GM21786 (cell line): ENCODE results near the gene ANKRD45.
"Not testable (repeated sequence)": the region's sequence is repeated elsewhere in the genome, so short reads cannot be mapped to it uniquely, and the experiment has no call there.

Experiments used
- ATAC-seq: cut with Tn5 transposase; IDR thresholded peaks from one replicate; pipeline ENCODE4 v1.9.1; 2021; ENCODE audit not compliant: unreplicated experiment

The ANKRD45 gene

GRCh38 chr1:173669491-173669941 lies at the start of gene ANKRD45:
Gene ANKRD45 (minus strand): TSS chr1:173669851. CDS start chr1:173659418, 10,433 bp downstream.
- no peak for ATAC-seq

- ATAC-seq = no peak
These were observed 47.6 kb upstream of the ANKRD45 start for GRCh38 chr1:173717238-173717637.

GRCh38 chr1:173715538-173715844 lies 45.8 kb upstream of the ANKRD45 start:
- no peak for ATAC-seq

DNA sequence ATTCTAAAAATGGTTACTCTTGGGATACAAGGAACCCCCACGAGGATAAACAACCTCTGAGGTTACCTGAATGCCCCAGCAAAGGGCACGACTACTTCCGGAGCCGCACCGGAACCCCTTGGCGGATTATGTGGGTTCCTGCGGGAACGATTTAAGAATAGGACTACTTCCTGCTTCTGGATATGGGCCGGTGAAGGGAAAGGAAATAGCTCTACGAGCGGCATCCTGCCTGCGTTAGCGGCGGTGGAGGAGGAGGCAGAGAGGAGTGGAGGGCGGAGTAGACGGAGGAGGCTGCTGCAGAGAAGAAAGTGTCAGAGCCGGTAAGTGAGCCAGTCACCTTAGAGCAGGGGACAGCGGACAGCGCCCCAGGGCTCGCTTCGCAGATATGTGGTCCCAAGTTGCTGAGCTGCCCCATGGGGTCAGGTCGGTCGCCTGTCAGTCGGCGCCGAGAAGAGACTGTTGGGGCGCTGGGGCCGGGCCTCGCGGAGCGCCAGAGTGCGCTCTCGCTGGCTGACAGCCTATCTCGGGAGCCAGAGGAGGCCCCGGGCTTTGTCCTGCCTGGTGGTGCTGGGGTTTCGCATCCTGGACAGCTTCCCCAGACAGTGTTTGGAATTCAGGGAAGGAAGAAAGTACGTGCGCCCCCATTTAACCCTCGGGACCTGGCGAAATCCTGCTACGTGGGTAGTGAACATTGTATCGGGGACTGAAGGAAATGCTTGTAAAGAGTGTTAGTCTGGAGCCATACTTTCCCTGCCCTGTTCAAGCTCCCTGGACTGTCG lies 45.3 kb upstream of the ANKRD45 start, which contains the start of gene KLHL20:
KLHL20 (plus strand) TSS at position 223 of the 779 bp plus-strand sequence. CDS start 1,063 bp downstream, outside the sequence.
- peak; percentile 97 for ATAC-seq

- ATAC-seq = no peak
These were observed 44.7 kb upstream of the ANKRD45 start for GRCh38 chr1:173714441-173714758.

DNA sequence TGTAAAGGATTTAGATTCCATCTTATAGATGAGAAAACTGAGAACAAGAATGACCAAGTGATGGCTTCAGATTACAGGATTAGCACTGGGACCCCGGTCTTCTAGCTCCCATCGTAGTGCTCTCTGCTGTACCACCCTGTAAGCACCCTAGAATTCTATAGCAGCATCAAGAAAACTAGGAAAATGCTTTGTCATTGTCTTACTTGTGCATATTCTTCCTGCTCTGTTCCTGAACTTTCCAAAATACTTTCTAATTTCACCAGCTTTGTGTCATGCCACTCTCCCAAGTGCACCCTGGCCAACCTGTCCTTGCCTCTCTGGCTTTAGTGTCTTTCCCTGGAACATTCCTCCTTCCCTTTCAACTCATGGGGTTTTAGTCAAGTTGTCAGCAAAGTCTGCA lies 39.1 kb upstream of the ANKRD45 start:
- no peak for ATAC-seq

GRCh38 chr1:173705117-173705516 lies 35.5 kb upstream of the ANKRD45 start:
- no peak for ATAC-seq

GRCh38 chr1:173702736-173703135 lies 33.1 kb upstream of the ANKRD45 start:
- no peak for ATAC-seq

GRCh38 chr1:173701299-173701698 lies 31.6 kb upstream of the ANKRD45 start:
- not testable (repeated sequence) for ATAC-seq

DNA sequence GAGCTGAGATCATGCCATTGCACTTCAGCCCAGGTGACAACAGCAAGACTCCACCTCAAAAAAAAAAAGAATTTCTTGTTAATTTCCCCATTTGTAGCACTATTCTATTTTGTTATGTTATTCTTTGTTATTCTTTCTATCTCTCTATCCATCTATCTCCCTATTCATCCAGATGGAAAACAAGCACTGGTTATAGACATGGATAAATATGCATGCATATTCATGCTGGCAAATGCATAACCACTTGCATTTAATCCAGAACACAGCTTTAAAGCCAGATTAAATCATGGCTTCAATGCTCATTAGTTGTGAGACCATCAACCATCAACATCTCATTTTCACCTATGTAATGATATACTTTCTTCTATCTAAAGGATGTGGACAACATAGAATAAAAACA lies 23.6 kb upstream of the ANKRD45 start:
- ATAC-seq = no peak

- ATAC-seq = no peak
These were observed 18.6 kb upstream of the ANKRD45 start for GRCh38 chr1:173688300-173688699.

DNA sequence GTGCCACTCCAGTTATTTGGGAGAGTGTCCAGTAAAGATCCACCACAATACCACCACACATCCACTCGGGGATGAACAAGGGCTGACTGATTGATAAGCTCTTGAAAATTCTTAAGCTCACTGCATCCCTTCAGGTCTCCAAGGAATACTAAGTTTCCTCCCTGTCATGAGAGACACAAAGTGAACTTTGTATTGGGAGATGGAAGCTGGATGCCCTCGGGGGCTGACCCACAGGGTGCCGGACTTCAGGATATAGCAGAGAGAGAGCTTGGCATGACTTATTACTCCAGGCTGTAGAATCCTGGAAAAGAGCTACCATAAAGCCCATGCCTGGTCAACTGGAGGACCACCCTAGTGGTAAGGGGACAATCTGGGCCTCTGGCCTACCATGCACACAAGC lies 15.5 kb upstream of the ANKRD45 start:
- not testable (repeated sequence) for ATAC-seq

DNA sequence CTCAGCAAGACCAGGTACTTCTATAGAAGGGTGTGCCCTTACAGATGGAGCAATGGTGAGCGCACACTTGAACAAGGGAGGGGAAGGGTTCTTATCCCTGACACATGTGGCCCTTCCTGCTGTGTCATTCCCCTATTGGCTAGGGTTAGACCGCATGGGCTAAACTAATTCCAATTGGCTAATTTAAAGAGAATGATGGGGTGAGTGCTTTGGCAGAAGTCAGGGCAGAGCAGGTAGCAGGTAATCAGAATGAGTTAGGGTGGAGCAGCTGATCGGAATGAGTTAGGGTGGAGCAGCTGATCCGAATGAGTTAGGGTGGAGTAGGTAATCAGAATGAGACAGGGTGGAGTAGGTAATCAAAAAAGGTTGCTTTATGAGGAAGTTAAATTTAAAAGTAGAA lies 14.2 kb upstream of the ANKRD45 start:
- not testable (repeated sequence) for ATAC-seq

DNA sequence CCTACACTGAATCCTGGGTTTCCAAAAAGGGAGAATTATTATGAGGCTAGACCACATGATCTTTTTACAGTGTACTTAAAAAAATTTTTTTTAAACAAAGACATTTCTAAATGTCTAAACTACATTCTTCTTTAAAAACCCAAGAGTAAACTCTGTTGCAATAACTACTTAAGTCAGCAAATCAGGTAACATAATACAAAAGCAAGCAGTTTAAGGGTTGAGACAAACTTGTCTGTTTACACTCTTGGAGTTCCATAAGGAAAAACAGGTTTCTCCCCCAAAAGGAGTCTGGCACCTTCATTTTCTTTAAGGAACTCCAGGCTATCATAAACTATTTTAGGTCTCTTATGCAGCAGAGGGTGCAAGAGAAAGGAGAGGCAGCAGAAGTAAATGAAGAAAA lies 12.5 kb upstream of the ANKRD45 start:
- ATAC-seq = no peak

GRCh38 chr1:173680152-173680551 lies 10.5 kb upstream of the ANKRD45 start:
- not testable (repeated sequence) for ATAC-seq

DNA sequence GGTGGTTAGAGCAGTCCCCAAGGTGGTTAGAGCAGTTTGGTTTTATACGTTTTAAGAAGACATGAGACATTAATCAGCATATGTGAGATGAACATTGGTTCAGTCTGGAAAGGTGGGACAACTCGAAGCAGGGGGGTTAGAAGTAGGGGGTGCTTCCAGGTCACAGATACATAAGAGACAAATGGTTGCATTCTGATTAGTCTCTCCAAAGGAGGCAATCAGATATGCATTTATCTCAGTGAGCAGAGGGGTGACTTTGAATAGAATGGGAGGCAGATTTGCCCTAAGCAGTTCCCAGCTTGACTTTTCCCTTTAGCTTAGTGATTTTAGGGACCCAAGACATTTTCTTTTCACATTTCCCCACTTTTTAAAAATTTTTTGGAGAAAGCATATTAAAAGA lies 4.8 kb upstream of the ANKRD45 start:
- ATAC-seq = not testable (repeated sequence)

DNA sequence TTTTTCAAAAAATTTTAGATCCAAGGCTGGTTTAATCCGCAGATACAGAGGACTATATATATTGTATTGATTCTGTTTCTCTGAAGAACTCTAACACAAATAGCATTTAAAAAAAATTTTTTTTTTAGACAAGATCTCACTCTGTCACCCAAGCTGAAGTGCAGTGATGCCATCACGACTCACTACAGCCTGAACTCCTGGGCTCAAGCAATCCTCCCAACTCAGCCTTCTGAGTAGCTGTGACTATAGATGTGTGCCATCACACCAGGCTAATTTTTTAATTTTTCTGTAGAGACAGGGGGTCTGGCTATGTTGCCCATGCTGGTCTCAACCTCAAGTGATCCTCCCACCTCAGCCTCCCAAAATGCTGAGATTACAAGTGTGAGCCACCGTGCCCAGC lies 3.0 kb downstream of the ANKRD45 start:
- no peak for ATAC-seq

DNA sequence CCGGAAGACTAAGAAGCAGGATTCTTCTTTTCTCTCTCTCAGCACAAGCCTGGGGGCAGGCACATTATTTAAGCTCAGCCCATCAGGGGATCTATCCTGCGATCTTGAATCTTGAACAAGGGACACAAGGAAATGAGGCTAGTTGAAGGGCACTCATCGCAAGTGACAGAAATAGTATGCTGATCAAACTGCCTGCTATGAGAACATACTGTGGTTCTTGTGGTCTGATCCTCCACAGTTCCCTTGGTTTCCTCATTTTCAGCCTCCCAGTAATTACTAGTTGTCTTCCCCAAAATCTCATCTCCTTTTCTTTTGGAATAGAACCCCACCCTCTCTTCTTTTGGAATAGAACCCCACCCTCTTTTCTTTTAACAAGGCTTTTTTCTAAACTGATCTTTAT lies 6.5 kb downstream of the ANKRD45 start:
- no peak for ATAC-seq

DNA sequence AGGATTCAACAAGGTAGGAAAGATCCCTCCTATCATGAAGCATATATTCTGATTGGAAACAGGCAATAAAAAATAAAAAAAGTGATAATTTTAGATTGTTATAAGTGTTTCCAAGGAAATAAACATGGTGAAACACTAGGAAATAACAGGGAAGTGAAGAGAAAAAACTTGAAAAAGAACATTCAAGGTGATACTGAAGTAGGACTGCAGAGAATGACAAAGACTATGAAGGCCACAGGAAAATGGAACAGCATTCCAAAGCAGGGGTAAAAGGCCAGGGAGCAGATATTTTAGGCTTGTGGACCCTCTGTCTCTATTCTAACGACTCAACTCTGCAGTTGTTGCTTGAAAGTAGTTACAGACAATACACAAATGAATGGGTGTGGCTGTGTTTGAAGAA lies 7.9 kb downstream of the ANKRD45 start:
- no peak for ATAC-seq

GRCh38 chr1:173661271-173661670 lies 8.4 kb downstream of the ANKRD45 start:
- no peak for ATAC-seq

- no peak for ATAC-seq
These were observed 9.3 kb downstream of the ANKRD45 start for GRCh38 chr1:173660306-173660705.

DNA sequence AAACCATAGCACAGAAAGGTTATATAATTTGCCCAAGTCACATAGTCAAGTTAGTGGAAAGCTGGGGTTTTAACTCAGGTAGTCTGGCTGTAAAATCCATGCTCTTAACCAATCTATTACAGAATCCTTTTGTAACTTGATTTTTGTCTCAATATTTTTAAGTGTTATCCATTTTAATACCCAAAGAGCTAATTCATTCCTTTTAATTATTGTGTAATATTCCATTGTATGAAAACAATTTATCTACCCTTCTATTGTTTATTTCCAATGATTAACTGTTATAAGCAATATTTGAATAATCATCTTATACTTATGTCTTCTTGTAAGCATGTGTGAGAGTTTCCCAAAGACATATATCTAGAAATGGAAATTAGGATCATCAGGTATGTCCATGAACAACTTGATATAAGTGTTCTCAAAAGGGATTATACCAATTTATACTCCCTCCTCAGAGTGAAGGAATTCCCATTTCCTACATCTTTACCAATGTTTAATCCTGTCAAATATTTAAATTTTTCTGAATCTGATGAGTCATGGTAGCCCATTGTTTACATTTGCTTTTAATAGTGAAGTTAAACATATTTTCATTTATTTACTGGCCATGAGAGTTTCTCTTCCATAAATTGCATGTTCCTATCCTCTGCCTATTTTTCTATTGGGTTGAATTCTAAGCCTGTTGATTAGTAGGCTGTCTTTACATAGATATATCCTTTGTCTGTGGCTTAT lies 20.6 kb downstream of the ANKRD45 start:
- ATAC-seq = no peak
